Measurements from ENCODE around the gene SENP5. TPM values are rescaled to one million over a fixed set of nuclear protein-coding genes. Genes with fewer than 3 reads are reported as not detected.
"Not testable (repeated sequence)": the region's sequence is repeated elsewhere in the genome, so short reads cannot be mapped to it uniquely, and the experiment has no call there.

Gene SENP5, protein sequence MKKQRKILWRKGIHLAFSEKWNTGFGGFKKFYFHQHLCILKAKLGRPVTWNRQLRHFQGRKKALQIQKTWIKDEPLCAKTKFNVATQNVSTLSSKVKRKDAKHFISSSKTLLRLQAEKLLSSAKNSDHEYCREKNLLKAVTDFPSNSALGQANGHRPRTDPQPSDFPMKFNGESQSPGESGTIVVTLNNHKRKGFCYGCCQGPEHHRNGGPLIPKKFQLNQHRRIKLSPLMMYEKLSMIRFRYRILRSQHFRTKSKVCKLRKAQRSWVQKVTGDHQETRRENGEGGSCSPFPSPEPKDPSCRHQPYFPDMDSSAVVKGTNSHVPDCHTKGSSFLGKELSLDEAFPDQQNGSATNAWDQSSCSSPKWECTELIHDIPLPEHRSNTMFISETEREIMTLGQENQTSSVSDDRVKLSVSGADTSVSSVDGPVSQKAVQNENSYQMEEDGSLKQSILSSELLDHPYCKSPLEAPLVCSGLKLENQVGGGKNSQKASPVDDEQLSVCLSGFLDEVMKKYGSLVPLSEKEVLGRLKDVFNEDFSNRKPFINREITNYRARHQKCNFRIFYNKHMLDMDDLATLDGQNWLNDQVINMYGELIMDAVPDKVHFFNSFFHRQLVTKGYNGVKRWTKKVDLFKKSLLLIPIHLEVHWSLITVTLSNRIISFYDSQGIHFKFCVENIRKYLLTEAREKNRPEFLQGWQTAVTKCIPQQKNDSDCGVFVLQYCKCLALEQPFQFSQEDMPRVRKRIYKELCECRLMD
- total RNA-seq (2012; rRNA removed) = 30.6 and 33.7 TPM in 2 replicates

DNA sequence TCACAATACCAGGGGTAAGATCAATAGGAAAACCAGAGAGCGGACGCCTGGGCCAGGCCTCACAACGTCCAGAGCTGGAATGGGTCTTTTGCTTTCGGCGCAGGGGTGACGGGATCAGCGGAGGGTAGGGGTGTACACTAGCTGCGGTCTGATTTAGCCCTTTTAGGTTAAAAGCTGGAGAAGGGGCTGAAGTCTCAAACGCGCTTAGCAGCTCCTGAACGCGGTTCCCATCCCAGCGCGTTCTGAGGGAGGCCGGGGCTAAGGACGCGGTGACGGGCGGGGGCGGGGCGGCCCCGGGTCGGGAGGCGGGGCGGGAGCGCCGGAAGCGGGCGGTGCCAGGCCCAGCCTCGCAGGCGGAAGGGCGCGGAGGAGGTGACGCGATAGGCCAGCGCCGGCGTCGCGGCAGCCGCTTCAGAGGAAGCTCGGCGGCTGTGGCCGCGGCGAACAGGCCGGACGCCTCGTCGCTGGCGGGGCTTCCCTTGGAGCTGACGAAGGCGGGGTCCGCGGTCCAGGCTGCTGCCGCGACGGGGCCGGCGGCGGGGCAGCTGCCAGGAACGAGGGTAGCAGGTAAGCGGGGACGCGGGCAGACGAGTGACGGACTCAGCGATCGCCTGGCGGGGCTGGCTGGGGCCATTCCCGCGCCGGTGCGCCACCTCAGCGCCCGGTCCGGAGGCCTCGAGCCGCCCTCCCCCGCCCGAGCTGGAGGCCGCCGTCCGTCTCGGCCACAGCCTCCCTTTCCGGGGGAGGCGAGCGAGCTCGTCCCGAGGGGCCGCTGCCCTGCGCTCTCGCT is at the start of gene SENP5:
Gene SENP5 (plus strand): TSS at position 414 of the 790 bp plus-strand sequence. CDS start 17,262 bp downstream, outside the sequence.
- peaks cover 4% of the 10 kb centered on the region for H3K36me3 ChIP-seq (ENCODE audit: insufficient read depth, low read length)

DNA sequence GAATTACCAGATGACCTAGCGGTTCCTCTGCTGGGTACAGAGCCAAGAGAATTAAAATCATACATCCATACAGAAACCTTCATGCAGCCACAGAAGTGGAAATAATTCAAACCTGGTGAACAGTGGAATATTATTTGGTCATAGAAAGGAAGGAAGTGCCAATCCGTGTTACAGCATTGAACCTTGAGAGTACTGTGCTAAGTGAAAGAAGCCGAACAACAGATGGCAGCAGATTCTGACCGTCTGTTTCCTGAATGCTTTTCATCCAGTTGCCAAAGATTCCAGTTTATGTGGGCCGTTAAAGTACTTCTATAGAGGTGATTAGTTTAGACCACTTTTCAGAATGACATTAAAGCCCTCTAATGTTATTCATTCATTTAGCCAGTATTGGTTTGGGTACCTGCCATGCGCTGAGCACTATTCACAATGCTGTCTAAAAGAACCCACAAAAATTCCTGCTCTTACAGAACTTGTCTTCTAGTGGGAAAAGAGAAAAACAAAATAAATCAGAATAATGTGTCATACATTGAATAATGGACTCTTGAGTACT is 45.8 kb upstream of the SENP5 start:
- Histone ChIP-seq H3K4me2 (ENCODE audit: low read length) (no peak overlapping the region), H3K36me3 (ENCODE audit: insufficient read depth, low read length) (peaks cover 59% of the 10 kb centered on the region), H3K9me3 (replicated peaks; ENCODE audit: low read length) (no peaks in the 10 kb centered on the region), H3K27me3 (ENCODE audit: control insufficient read depth, insufficient read depth, low read length) (no peaks in the 10 kb centered on the region), H3K4me1 (ENCODE audit: control insufficient read depth, insufficient read depth, low read length) (no peaks in the 10 kb centered on the region), H3K9ac (ENCODE audit: low read depth, low read length) (no peak overlapping the region), H3K4me3 (ENCODE audit: low read length) (no peak overlapping the region)

More for the DNA sequence above, at the start of gene SENP5:
- Histone ChIP-seq H3K4me2 (ENCODE audit: low read length) (peak within 1 kb of the TSS; percentile 100), H3K4me3 (ENCODE audit: low read length) (peak within 1 kb of the TSS; percentile 97), H3K9me3 (replicated peaks; ENCODE audit: low read length) (no peaks in the 10 kb centered on the region), H3K9ac (ENCODE audit: low read depth, low read length) (peak within 1 kb of the TSS; percentile 90), H3K4me1 (ENCODE audit: control insufficient read depth, insufficient read depth, low read length) (peaks cover 11% of the 10 kb centered on the region), H3K27me3 (ENCODE audit: control insufficient read depth, insufficient read depth, low read length) (no peaks in the 10 kb centered on the region)

DNA sequence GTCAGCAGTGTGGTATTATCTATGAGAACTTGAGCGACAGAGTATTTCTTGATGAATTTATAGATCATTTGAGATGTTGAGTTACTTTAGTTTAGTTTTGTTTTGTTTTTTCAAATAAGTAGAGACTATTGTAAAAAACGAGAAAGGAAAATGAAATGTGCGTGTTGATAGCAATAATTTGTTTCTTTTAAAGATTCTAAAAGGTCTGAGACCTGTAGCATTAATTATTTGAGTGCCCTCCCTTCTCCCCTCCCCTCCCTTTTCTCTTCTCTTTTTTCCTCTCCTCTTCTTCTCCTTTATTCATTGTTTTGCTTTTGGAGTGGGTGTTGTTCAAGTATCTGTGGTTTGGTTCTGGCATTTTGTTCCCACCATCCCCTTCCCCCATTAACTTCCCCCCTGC is 38.1 kb upstream of the SENP5 start:
- H3K4me1 ChIP-seq (ENCODE audit: control insufficient read depth, insufficient read depth, low read length); H3K4me2 ChIP-seq (ENCODE audit: low read length); H3K27me3 ChIP-seq (ENCODE audit: control insufficient read depth, insufficient read depth, low read length); H3K9ac ChIP-seq (ENCODE audit: low read depth, low read length); H3K9me3 ChIP-seq (replicated peaks; ENCODE audit: low read length); H3K4me3 ChIP-seq (ENCODE audit: low read length): not testable (repeated sequence)
- peaks cover 20% of the 10 kb centered on the region for H3K36me3 ChIP-seq (ENCODE audit: insufficient read depth, low read length)

DNA sequence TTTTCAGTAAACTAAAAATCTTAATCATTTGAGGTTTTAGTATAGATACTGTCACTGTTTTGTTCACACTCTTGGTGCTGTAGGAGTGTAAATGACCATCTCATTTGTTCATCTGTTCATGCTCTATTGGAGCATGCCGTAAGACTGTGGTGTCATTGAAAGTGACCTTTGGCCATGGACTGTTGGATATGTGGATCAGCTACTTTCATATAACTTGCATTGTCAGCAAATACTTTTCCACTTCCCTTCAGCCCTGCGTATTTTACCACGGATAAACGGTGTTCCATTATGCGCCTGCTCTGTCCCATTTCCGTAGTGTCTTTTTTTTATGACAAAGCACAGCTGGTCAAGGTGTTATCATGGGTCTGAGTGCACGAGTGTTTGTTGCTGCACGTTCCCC is 32.6 kb upstream of the SENP5 start:
- Histone ChIP-seq H3K4me3 (ENCODE audit: low read length) (no peak overlapping the region), H3K4me1 (ENCODE audit: control insufficient read depth, insufficient read depth, low read length) (no peaks in the 10 kb centered on the region), H3K4me2 (ENCODE audit: low read length) (no peak overlapping the region), H3K36me3 (ENCODE audit: insufficient read depth, low read length) (peaks cover 11% of the 10 kb centered on the region), H3K9me3 (replicated peaks; ENCODE audit: low read length) (no peaks in the 10 kb centered on the region), H3K27me3 (ENCODE audit: control insufficient read depth, insufficient read depth, low read length) (no peaks in the 10 kb centered on the region), H3K9ac (ENCODE audit: low read depth, low read length) (no peak overlapping the region)

DNA sequence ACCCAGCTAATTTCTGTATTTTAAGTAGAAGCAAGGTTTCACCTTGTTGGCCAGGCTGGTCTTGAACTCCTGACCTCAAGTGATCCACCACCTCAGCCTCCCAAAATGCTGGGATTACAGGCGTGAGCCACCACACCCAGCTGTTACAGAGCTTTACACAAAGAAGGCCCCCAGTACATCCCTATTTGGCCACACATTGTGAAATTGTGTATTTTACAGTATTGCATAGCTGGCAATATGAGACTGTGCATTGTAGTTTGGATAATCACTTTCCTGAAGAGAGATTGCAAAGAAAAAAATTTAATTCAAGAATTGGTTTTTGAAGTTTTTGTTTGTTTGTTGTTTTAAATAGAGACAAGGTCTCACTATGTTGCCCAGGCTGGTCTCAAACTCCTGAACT is 31.1 kb upstream of the SENP5 start:
- H3K4me3 ChIP-seq (ENCODE audit: low read length); H3K36me3 ChIP-seq (ENCODE audit: insufficient read depth, low read length); H3K9ac ChIP-seq (ENCODE audit: low read depth, low read length); H3K9me3 ChIP-seq (replicated peaks; ENCODE audit: low read length); H3K27me3 ChIP-seq (ENCODE audit: control insufficient read depth, insufficient read depth, low read length); H3K4me2 ChIP-seq (ENCODE audit: low read length); H3K4me1 ChIP-seq (ENCODE audit: control insufficient read depth, insufficient read depth, low read length): not testable (repeated sequence)

DNA sequence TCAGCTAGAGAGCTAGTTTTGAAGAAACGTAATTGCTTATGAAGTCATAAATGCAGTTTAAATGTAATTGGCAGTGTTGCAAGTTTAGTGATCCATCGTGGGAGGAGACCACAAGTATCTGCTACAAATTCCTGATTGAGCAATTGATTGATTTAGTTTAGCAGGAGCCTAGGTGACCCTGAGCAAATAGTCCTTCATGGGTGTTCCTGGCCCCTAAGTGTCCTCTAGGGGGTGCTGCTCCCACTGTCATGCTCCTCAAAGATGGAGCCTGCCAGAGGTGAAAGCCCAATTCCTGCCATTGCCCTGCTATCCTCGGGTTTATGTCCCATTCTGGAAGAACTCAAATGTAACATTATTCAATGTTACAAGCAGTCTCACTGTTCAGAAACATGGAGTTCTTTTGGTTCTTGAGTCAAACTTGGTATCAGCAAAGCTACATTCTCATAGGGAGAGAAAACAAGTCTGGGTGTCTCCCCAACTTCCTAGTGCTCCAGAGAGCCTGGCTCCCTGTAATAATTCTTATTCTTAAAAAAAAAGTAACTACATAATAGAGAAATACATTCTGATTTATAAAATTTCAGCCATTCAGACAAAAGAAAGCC is 29.8 kb upstream of the SENP5 start:
- Histone ChIP-seq H3K27me3 (ENCODE audit: control insufficient read depth, insufficient read depth, low read length) (no peaks in the 10 kb centered on the region), H3K4me3 (ENCODE audit: low read length) (no peak overlapping the region), H3K4me2 (ENCODE audit: low read length) (no peak overlapping the region), H3K36me3 (ENCODE audit: insufficient read depth, low read length) (no peaks in the 10 kb centered on the region), H3K9me3 (replicated peaks; ENCODE audit: low read length) (no peaks in the 10 kb centered on the region), H3K4me1 (ENCODE audit: control insufficient read depth, insufficient read depth, low read length) (no peaks in the 10 kb centered on the region), H3K9ac (ENCODE audit: low read depth, low read length) (no peak overlapping the region)

DNA sequence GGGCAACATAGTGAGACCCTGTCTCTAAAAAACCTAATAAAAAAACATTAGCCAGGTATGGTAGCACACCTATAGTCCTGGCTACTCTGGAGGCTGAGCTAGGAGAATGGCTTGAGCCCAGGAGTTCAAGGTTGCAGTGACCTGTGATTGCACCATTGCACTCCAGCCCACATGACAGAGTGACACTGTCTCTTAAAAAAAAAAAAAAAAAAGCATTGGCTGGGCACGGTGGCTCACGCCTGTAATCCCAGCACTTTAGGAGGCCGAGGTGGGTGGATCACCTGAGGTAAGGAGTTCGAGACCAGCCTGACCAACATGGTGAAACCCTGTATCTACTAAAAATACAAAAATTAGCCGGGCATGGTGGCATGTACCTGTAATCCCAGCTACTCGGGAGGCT is 28.4 kb upstream of the SENP5 start:
- H3K36me3 ChIP-seq (ENCODE audit: insufficient read depth, low read length); H3K4me1 ChIP-seq (ENCODE audit: control insufficient read depth, insufficient read depth, low read length); H3K27me3 ChIP-seq (ENCODE audit: control insufficient read depth, insufficient read depth, low read length); H3K9me3 ChIP-seq (replicated peaks; ENCODE audit: low read length); H3K4me2 ChIP-seq (ENCODE audit: low read length); H3K4me3 ChIP-seq (ENCODE audit: low read length); H3K9ac ChIP-seq (ENCODE audit: low read depth, low read length): not testable (repeated sequence)

DNA sequence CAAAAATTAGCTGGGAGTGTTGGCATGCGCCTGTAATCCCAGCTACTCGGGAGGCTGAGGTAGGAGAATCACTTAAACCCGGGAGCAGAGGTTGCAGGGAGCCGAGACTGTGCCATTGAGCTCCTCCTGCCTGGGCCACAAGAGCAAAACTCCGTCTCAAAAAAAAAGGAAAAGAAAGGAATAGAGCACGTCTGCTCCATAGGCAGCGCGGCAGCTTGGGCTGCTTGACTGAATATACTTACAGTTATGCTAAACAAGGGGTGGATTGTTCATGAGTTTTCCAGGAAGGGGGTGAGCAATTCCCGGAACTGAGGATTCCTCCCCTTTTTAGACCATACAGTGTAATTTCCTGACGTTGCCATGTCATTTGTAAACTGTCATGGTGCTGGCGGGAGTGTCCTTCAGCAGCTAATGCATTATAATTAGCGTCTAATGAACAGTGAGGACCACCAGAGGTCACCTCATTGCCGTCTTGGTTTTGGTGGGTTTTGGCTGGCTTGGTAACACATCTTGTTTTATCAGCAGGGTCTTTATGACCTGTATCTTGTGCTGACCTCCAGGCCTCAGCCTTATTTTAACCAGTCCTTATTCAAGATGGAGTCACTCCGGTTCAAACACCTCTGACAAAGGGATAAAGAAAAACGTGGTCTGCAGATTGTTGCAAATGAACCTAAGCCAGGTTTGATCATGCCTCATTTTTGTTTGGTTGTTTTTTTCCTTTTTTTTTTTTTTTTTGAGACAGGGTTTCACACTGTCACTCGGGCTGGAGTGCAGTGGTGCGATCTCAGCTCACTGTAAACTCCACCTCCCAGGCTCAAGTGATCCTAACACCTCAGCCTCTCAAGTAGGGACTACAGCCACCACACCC is 24.9 kb upstream of the SENP5 start:
- Histone ChIP-seq H3K27me3 (ENCODE audit: control insufficient read depth, insufficient read depth, low read length) (no peaks in the 10 kb centered on the region), H3K4me2 (ENCODE audit: low read length) (no peak overlapping the region), H3K4me3 (ENCODE audit: low read length) (no peak overlapping the region), H3K9ac (ENCODE audit: low read depth, low read length) (no peak overlapping the region), H3K4me1 (ENCODE audit: control insufficient read depth, insufficient read depth, low read length) (peaks cover 3% of the 10 kb centered on the region), H3K36me3 (ENCODE audit: insufficient read depth, low read length) (no peaks in the 10 kb centered on the region), H3K9me3 (replicated peaks; ENCODE audit: low read length) (no peaks in the 10 kb centered on the region)

DNA sequence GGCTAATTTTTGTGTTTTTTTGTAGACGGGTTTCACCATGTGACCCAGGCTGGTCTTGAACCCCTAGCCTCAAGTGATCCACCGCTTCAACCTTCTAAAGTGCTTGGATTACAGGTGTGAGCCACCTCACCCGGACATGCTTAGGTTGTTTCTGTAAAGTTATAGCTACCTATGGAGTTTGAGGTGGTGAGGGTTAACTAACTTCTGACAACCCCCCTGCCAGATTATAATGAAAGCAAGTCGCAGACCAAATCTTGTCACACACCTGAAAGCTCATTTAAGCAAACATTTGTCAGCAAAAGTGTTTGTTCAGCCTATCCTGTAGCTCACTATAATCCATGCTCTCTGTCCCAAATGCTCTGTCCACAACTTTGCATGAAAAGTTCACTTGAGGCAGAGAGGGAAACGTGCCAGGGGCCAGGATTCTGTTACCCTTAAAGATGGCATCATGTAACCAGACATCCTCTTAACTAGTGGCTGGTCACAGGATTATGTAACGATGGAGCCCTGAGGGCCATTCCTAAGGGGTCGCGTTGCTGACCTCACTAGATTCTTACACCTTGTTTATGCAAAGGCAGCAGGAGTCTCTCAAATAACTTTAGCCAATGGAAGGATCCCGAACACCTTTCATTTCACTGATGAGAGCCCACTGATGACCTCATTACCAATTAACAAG is 24.1 kb upstream of the SENP5 start:
- Histone ChIP-seq H3K4me1 (ENCODE audit: control insufficient read depth, insufficient read depth, low read length) (peaks cover 3% of the 10 kb centered on the region), H3K4me3 (ENCODE audit: low read length) (no peak overlapping the region), H3K36me3 (ENCODE audit: insufficient read depth, low read length) (no peaks in the 10 kb centered on the region), H3K9me3 (replicated peaks; ENCODE audit: low read length) (no peaks in the 10 kb centered on the region), H3K27me3 (ENCODE audit: control insufficient read depth, insufficient read depth, low read length) (no peaks in the 10 kb centered on the region), H3K9ac (ENCODE audit: low read depth, low read length) (no peak overlapping the region), H3K4me2 (ENCODE audit: low read length) (no peak overlapping the region)

Data from skeletal muscle satellite cell (primary cell).